PC-9 (cell line): Measurements from ENCODE around the gene PPM1N. TPM values are rescaled to one million over a fixed set of nuclear protein-coding genes. Genes with fewer than 3 reads are reported as not detected.

ENCODE experiments used
- BruUV-seq: library from RNA; stranded (reverse); fragments of 400-500 nt; replicated peaks from 2 replicates; lab custom pipeline; 2021; lab: Mats Ljungman, UMichigan
- CTCF ChIA-PET: fragments of 300-600 bp; sonication (Branson Sonifier 250); formaldehyde crosslinking; loops from one replicate; lab custom pipeline; 2022; ENCODE audit warnings: antibody characterized with exemption; lab: Charles Lee
- POLR2A ChIA-PET: fragments of 300-600 bp; sonication (Branson Sonifier 250); formaldehyde crosslinking; loops from one replicate; lab custom pipeline; 2022; ENCODE audit warnings: antibody characterized with exemption; ENCODE audit not compliant: unreplicated experiment; lab: Charles Lee
- DNase-seq, 2 experiments: peaks; one replicate each; pipeline versions ENCODE4 v3.0.0 to v3.0.0-alpha.2; 2015 to 2022; ENCODE audit warnings: mixed read lengths in 1 of 2
- H2AFZ ChIP-seq: fragments of 200-600 bp; sonication (generic); 2 replicates; pipeline ENCODE4 v1.8.1; 2017; ENCODE audit warnings: antibody characterized with exemption
- H3F3A ChIP-seq: fragments of 200-600 bp; sonication (generic); 2 replicates; pipeline ENCODE4 v1.8.1; 2017; ENCODE audit warnings: antibody characterized with exemption, mild to moderate bottlenecking, low read depth; ENCODE audit not compliant: insufficient read depth
- H3K27ac ChIP-seq: fragments of 200-600 bp; sonication (generic); 2 replicates; pipeline ENCODE4 v1.6.1; 2016; ENCODE audit warnings: mixed run types
- H3K27me3 ChIP-seq: fragments of 200-600 bp; sonication (generic); 2 replicates; pipeline ENCODE4 v1.6.1; 2016; ENCODE audit warnings: low read depth, mixed run types; ENCODE audit not compliant: insufficient read depth
- H3K36me3 ChIP-seq: fragments of 200-600 bp; sonication (generic); 2 replicates; pipeline ENCODE4 v1.6.1; 2016; ENCODE audit warnings: low read depth, mixed run types
- H3K4me1 ChIP-seq: fragments of 200-600 bp; sonication (generic); replicated peaks from 2 replicates; pipeline ENCODE4 v1.6.1; 2016; ENCODE audit warnings: mixed run types; ENCODE audit not compliant: insufficient read depth
- H3K4me2 ChIP-seq: fragments of 200-600 bp; sonication (generic); 2 replicates; pipeline ENCODE4 v1.6.1; 2017; ENCODE audit warnings: mixed run types
- H3K4me3 ChIP-seq: fragments of 200-600 bp; sonication (generic); 2 replicates; pipeline ENCODE4 v1.6.1; 2016; ENCODE audit warnings: mixed run types
- H3K79me2 ChIP-seq: fragments of 200-600 bp; sonication (generic); 2 replicates; pipeline ENCODE4 v1.6.1; 2017; ENCODE audit warnings: low read depth, mixed run types
- H3K9me2 ChIP-seq: fragments of 200-600 bp; sonication (generic); 2 replicates; pipeline ENCODE4 v1.8.1; 2017; ENCODE audit warnings: mild to moderate bottlenecking; ENCODE audit not compliant: insufficient read depth
- H3K9me3 ChIP-seq: fragments of 200-600 bp; sonication (generic); 2 replicates; pipeline ENCODE4 v1.8.1; 2016; ENCODE audit warnings: low read depth; ENCODE audit not compliant: insufficient read depth
- H4K20me1 ChIP-seq: fragments of 200-600 bp; sonication (generic); 2 replicates; pipeline ENCODE4 v1.8.1; 2017; ENCODE audit not compliant: insufficient read depth
- CTCF ChIP-seq: fragments of 200-600 bp; sonication (generic); conservative IDR thresholded peaks from 2 replicates; pipeline ENCODE4 v1.6.1; 2017; ENCODE audit warnings: mixed run types, antibody characterized with exemption, mild to moderate bottlenecking, moderate library complexity
- EZH2 ChIP-seq: fragments of 200-600 bp; sonication (generic); IDR thresholded peaks from 2 replicates; pipeline ENCODE4 v1.8.0; 2017; ENCODE audit warnings: antibody characterized with exemption, low read depth
- intact Hi-C: fragments of 100-400 bp; cut with micrococcal nuclease; formaldehyde crosslinking; loops from one replicate; pipeline ENCODE4 v1.10.0; 2022; ENCODE audit not compliant: unreplicated experiment
- total RNA-seq: library from RNA; stranded (reverse); gene quantifications from 2 replicates; pipeline ENCODE4 v1.2.3, GENCODE V29; 2021

Gene PPM1N
- total RNA-seq, 1 experiment from 2014 or later = 5.0 TPM

- Histone ChIP-seq H3K79me2 (no peaks in the 10 kb centered on the region), H3K4me2 (no peak overlapping the region), H2AFZ (no peak overlapping the region), H3K27me3 (no peaks in the 10 kb centered on the region), H3K9me3 (no peaks in the 10 kb centered on the region), H3K4me3 (no peak overlapping the region), H3K9me2 (no peaks in the 10 kb centered on the region), H3K4me1 (peaks cover 16% of the 10 kb centered on the region), H3F3A (peaks cover 37% of the 10 kb centered on the region), H3K36me3 (no peaks in the 10 kb centered on the region), H4K20me1 (no peaks in the 10 kb centered on the region), H3K27ac (no peak overlapping the region)
- ChIA-PET CTCF (no interaction called here), POLR2A (no interaction called here)
- no TSS peak for BruUV-seq
- intact Hi-C loops = loop anchor here (5.0 kb wide), 1 partner anchor 138 kb away; no protein-coding TSS in a partner anchor
- no peak for TF ChIP-seq CTCF
- no peak for TF ChIP-seq EZH2
- no peak for DNase-seq
Measured at GRCh38 chr19:45475537-45476291, 22.5 kb upstream of the PPM1N start.

- no peaks in the 10 kb centered on the region for H3K9me2 ChIP-seq
- TF ChIP-seq EZH2 (no peak), CTCF (no peak)
- no peaks in the 10 kb centered on the region for H4K20me1 ChIP-seq
- H3K27me3 ChIP-seq = no peaks in the 10 kb centered on the region
- H3K4me3 ChIP-seq = no peak overlapping the region
- no peaks in the 10 kb centered on the region for H3K79me2 ChIP-seq
- H3K9me3 ChIP-seq = no peaks in the 10 kb centered on the region
- ChIA-PET POLR2A (interaction anchor here (0.6 kb wide), 1 partner anchor 475 kb away, joined by 9 read pairs; no protein-coding TSS in a partner anchor), CTCF (interaction anchor here (0.6 to 0.7 kb wide), 2 partner anchors 10 to 101 kb away, joined by 3 to 9 read pairs; no protein-coding TSS in a partner anchor)
- H2AFZ ChIP-seq = no peak overlapping the region
- no peak overlapping the region for H3K4me2 ChIP-seq
- peaks cover 12% of the 10 kb centered on the region for H3K4me1 ChIP-seq
- no peaks in the 10 kb centered on the region for H3K36me3 ChIP-seq
- no peak overlapping the region for H3K27ac ChIP-seq
- no TSS peak for BruUV-seq
- H3F3A ChIP-seq = peaks cover 31% of the 10 kb centered on the region
- DNase-seq = no peak
- intact Hi-C loops = loop anchor here (5.0 kb wide), 1 partner anchor 139 kb away; no protein-coding TSS in a partner anchor
Measured at GRCh38 chr19:45476304-45476703, 21.9 kb upstream of the PPM1N start.

GRCh38 chr19:45477186-45477585 lies 21.1 kb upstream of the PPM1N start:
- peaks cover 12% of the 10 kb centered on the region for H3K4me1 ChIP-seq
- no peaks in the 10 kb centered on the region for H4K20me1 ChIP-seq
- H2AFZ ChIP-seq = no peak overlapping the region
- DNase-seq = no peak
- H3K27ac ChIP-seq = no peak overlapping the region
- no peaks in the 10 kb centered on the region for H3K27me3 ChIP-seq
- H3K79me2 ChIP-seq = no peaks in the 10 kb centered on the region
- no TSS peak for BruUV-seq
- no peaks in the 10 kb centered on the region for H3K9me3 ChIP-seq
- peaks cover 22% of the 10 kb centered on the region for H3F3A ChIP-seq
- H3K4me2 ChIP-seq = no peak overlapping the region
- H3K4me3 ChIP-seq = no peak overlapping the region
- CTCF ChIA-PET = interaction anchor here (0.6 to 3.8 kb wide), 4 partner anchors 10 to 252 kb away, joined by 3 to 59 read pairs (median 4); no protein-coding TSS in a partner anchor
- intact Hi-C loops = loop anchor here (5.0 kb wide), 1 partner anchor 140 kb away; no protein-coding TSS in a partner anchor
- H3K36me3 ChIP-seq = no peaks in the 10 kb centered on the region
- H3K9me2 ChIP-seq = no peaks in the 10 kb centered on the region
- TF ChIP-seq EZH2 (no peak), CTCF (no peak)
- POLR2A ChIA-PET = no interaction called here
